ENCODE results near the gene TF. TPM values are rescaled to one million over a fixed set of nuclear protein-coding genes. Genes with fewer than 3 reads are reported as not detected.

TF gene
- total RNA-seq, 2 experiments from 2014 or later, result 0.15 to 0.25 TPM

GRCh38 chr3:133747373-133747772 lies 1.2 kb downstream of the TF start:
- no peaks in the 10 kb centered on the region for H4K20me1 ChIP-seq (ENCODE audit: insufficient read depth, low read length)
- POLR2A ChIA-PET, result no interaction called here
- H3K4me3 ChIP-seq (ENCODE audit: low read depth, low read length, poor library complexity, severe bottlenecking), result no peak overlapping the region

GRCh38 chr3:133747907-133748639 lies 1.9 kb downstream of the TF start:
- ChIA-PET POLR2A (no interaction called here), CTCF (ENCODE audit: unreplicated experiment) (no interaction called here)
- H2AFZ ChIP-seq (ENCODE audit: low read length), result no peak overlapping the region
- H4K20me1 ChIP-seq (ENCODE audit: insufficient read depth, low read length), result no peaks in the 10 kb centered on the region
- H3K27ac ChIP-seq (ENCODE audit: low read depth, low read length, poor library complexity, severe bottlenecking), result no peak overlapping the region
- H3K4me2 ChIP-seq (ENCODE audit: low read length), result no peak overlapping the region
- TF ChIP-seq CTCF (conservative IDR thresholded peaks at IDR 0.05; ENCODE audit: low read length), result no peak
- TF ChIP-seq EZH2phosphoT487 (IDR thresholded peaks at IDR 0.05; ENCODE audit: borderline replicate concordance, low read depth, low read length), result no peak
- H3K36me3 ChIP-seq (ENCODE audit: insufficient read depth, low read length), result no peaks in the 10 kb centered on the region
- H3K9me2 ChIP-seq (ENCODE audit: insufficient read depth, low read length), result no peaks in the 10 kb centered on the region
- no peak overlapping the region for H3K4me3 ChIP-seq (ENCODE audit: low read depth, low read length, poor library complexity, severe bottlenecking)
- intact Hi-C loops (cut with micrococcal nuclease; ENCODE audit: unreplicated experiment), result no loop called here
- no TSS peak for BruUV-seq (replicated peaks)
- H3K4me1 ChIP-seq (ENCODE audit: insufficient read depth, low read length, poor library complexity, severe bottlenecking), result no peaks in the 10 kb centered on the region
- DNase-seq (ENCODE audit: low spot score), result no peak
- H3K79me2 ChIP-seq (ENCODE audit: insufficient read depth, low read depth, low read length), result no peaks in the 10 kb centered on the region
- H3K9me3 ChIP-seq (ENCODE audit: low read length), result no peaks in the 10 kb centered on the region

More at GRCh38 chr3:133747373-133747772, 1.2 kb downstream of the TF start:
- no peaks in the 10 kb centered on the region for H3K4me1 ChIP-seq (ENCODE audit: insufficient read depth, low read length, poor library complexity, severe bottlenecking)
- H3K9me2 ChIP-seq (ENCODE audit: insufficient read depth, low read length), result no peaks in the 10 kb centered on the region
- intact Hi-C loops (cut with micrococcal nuclease; ENCODE audit: unreplicated experiment), result no loop called here
- H3K79me2 ChIP-seq (ENCODE audit: insufficient read depth, low read depth, low read length), result no peaks in the 10 kb centered on the region
- H3K36me3 ChIP-seq (ENCODE audit: insufficient read depth, low read length), result no peaks in the 10 kb centered on the region
- no TSS peak for BruUV-seq (replicated peaks)
- H3K9me3 ChIP-seq (ENCODE audit: low read length), result no peaks in the 10 kb centered on the region
- TF ChIP-seq CTCF (conservative IDR thresholded peaks at IDR 0.05; ENCODE audit: low read length) (no peak), EZH2phosphoT487 (IDR thresholded peaks at IDR 0.05; ENCODE audit: borderline replicate concordance, low read depth, low read length) (no peak)
- CTCF ChIA-PET (ENCODE audit: unreplicated experiment), result no interaction called here
- no peak overlapping the region for H3K27ac ChIP-seq (ENCODE audit: low read depth, low read length, poor library complexity, severe bottlenecking)
- H2AFZ ChIP-seq (ENCODE audit: low read length), result no peak overlapping the region
- no peak for DNase-seq (ENCODE audit: low spot score)
- H3K4me2 ChIP-seq (ENCODE audit: low read length), result no peak overlapping the region
